Activated T-cell treated with anti-CD3 and anti-CD28 coated beads for 48 hours (primary cell): Measurements from ENCODE around the gene CDHR2.
A peak's percentile ranks its signal among the peaks of the same experiment; 100 is the strongest.
"Not testable (repeated sequence)": the region's sequence is repeated elsewhere in the genome, so short reads cannot be mapped to it uniquely, and the experiment has no call there.

ENCODE experiments used
- DNase-seq: peaks from one replicate; pipeline ENCODE4 v3.0.0-alpha.2; 2020; ENCODE audit warnings: low read depth

Gene CDHR2

DNA sequence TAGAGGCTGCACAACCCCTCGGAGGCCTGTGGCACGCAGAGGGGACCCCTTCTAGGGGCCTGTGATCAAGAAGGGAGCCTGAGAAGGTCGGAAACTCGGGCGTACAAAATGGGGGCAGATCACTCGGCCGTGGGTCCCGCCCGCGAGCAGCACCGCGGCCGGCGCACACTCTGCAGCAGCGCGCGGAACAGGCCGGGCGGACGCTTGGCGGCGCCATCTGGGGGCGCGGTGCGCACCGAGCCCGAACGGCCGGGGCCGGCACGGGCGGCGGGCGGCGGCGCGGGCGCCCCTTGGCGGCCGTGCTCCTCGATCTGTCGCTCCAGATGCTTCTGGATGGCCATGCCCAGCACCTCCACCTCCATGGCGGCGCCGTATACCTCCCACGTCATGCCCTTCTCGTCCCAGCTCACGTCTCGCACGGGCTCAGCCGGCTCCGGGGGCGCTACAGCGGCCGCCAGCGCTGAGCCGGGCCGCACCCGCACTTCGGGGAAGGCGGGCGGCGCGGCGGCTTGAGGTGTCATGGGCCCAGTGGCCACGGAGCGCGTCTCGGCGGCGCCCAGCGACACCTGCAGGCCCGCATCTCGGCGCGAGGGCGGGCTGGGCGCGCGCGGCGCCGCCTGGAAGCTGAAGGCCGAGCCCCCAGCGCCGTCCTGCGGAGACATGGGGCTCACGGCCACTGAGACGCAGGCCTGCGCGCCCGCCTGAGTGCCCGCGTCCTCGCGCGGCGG, 47.7 kb downstream of the CDHR2 start:
- DNase-seq: peak; percentile 63

DNA sequence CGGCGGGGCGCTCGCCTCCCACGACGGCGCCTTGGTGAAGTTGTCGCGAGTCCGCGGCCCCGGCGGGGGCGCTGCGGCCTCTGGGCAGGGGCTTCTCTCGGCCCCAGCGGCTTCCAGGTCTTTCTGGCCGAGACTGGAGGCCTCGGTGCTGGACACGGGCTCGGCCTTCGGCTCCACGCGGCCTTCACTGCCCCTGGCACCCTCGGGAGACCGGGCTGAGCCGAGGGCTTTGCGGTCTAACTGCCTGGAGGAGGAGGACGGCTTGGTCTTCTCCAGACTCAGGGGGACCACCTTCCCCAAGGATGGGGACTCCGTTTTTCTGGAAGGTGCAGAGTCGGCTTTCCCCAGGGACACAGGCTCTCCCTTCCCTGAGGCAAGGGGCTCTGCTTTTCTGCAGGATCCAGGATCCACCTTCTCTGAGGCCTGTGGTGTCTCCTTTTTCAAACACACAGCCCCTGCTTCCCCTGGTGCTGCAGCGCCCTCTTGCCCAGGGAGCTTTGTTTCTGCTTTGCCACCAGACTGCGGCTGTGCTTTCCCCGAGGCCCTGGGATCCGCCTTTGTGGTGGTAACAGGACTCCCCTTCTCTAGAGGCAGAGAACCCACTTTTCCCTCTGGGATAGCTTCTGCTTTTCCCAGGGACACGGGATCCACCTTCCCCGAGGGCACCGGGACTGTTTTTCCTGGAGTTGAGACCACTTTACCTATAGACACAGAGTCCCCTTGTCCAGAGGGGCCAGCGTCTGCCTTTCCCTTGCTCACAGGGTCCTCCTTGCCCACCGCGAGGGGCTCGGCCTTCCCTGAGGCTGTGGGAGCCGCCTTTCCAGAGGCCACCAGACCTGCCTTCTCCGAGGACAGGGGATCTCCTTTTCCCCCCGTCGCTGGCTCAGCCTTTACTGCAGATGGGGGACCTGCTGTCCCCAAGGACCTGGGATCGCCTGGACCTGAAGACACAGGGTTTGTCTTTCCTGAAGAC, 48.6 kb downstream of the CDHR2 start:
- no peak for DNase-seq

DNA sequence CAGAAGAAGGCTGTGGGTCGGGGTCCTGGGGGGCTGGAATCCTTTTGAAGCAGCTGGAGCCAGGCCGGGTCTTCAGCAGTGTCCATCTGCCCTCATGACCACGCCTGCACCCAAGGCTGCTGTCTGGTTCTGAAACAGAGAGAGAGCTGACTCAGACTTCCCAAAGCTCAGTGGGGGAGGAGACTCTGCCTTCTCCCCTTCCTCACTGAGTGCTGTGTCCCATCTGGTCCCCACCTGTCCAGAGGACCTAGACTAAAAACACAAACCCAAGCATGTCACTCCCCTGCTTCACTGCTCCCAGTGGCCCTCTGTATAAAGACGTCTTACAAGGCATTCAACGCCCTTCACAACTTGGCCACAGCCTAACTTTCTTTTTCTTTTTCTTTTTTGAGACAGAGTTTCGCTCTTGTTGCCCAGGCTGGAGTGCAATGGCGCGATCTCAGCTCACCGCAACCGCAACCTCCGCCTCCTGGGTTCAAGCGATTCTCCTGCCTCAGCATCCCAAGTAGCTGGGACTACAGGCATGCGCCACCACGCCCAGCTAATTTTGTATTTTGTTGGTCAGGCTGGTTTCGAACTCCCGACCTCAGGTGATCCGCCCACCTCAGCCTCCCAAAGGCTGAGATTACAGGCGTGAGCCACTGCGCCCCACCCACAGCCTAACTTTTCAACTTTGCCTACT, 50.7 kb downstream of the CDHR2 start:
- DNase-seq: not testable (repeated sequence)

DNA sequence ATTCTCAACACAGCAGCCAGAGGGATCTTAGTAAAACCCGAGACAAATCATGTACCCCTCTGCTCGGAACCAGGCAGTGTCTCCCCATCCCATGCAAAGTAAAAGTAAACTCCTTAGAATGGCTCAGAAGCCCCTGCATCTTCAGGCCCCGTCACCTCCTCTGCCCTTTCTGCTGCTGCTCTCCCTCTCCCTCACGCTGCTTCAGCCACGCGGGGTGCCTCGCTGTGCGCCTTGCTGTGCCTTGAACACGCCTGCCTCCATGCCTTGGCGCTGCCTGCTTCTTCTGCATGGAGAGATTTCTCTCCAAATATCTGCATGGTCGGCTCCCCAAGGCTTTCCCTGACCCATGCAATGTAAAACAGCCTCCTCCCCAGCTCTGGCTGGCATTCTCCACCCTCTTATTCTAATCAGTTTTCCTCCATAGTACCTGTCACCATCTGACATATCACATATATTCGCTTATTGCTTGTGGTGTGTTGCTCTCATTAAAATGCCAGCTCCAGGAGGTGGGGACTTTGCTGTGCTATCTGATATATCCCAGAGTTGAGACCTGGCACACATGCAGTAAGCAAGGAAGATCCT, 52.9 kb downstream of the CDHR2 start:
- no peak for DNase-seq

DNA sequence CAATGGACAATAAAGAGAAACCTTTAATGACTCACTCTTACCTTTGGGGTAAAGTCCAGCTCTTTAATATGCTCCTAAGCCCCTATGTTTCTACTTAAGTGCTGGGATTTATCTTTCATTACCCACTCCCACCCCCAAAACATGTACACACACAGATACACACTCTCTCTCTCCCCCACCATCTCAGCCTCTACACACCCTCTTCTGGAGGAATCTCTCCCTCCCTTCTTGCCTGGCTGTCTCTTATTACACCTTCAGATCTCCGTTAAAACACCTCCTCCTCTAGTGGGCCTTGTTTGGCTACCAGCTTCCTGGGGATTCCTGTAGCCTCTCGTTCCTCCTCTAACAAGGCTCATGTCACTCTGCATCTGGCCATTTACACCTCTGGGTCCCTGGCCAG, 53.9 kb downstream of the CDHR2 start:
- no peak for DNase-seq

DNA sequence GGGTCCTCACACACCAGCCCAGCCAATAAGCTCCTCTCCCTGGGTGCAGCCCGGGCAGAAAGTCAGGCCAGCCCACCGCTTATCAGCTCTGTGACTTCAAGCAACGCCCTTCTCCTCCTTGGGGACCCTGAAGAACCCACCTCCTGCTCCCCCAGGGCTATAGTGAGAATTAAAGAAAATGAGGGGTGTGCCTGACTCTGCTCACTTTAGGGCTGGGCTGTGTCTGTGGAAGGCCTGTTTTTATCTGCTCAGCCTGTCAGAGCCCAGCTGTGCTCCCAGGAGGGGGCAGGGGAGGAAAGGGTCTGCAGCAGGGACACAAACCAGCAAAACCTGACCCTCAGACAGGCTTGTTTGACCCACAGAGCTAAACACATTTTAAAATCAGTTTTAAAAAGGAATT, 56.9 kb downstream of the CDHR2 start:
- no peak for DNase-seq

DNA sequence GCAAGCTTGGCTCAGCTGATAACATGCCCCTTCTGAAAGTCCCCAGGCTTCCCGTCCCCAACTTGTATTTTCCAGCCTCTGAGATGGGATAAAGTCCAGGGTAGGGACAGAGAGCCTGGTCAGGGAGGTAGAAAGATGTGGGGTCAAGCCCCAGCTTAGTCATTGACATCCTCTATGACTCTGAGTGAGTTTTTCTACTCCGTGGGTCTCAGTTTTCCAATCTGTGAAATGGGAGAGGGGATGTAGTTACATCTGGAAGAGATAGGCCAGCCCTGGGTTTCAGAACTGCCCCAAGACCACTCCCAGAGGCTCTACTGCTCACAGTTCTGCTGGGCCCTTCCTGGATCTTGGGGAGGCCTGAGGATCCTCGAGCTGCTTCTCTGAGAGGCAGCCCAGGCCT, 57.7 kb downstream of the CDHR2 start:
- no peak for DNase-seq

DNA sequence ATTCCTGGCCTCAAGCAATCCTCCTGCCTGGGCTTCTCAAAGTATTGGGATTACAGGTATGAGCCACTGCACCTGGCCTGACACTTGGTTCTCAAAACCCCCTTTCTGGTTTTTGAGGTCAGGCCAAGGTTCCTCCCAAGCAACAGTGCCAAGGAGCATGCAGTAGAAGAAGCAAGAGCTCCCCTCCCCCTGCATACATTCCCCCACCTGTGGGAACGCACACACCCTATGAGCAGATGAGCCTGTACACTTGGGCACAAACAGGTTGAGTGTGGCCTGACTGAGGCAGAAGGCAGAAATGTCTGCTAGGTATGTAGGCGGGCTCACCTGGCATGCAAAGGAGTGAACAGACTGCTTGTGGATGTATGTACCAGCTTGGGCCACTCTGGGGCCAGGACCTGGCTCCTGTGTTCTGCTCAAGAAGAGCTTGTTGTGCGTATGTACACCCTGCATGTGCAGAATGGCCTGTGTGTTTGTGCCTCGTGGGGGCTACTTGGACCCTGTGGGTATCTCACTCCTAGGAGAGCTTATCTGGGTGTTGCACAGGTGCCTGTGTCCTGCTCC, 59.1 kb downstream of the CDHR2 start:
- DNase-seq: no peak

DNA sequence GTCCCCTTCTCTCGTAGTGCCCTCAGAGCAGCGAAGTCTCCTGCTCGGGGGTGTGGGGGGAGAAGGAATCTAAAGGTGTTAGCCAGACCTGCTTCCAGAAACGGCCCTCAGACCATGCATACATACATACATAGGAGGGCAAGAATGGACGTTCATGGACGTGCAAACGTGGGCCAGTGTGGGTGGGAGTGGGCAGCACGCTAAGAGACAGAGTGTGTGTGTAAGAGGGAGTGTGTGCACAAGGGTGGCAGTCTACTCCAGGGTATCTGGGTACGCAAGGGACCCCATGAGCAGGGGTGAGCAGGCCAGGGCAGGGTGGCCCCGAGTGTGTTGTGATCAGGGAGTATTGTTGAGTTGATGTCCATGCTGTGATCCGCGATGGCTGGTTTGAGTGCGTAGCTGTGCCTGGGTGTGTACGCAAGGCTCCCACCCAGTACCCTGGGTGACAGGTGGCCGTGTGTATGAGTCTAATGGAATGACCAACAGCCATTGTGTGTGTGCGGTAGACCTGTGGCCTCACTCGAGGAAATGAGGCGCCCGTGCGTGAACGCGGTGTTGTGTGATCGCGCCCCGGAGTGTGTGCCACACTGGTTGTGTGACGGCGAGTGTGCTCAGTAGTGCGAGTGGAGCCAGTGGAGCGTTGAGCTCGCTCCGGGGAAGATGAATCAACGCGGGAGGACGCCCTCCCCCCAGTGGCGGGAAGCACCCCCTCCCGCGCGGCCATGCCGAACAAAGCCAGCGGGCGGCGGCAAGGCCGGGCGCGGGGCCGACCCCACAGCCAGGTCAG, 60.0 kb downstream of the CDHR2 start:
- DNase-seq: no peak

DNA sequence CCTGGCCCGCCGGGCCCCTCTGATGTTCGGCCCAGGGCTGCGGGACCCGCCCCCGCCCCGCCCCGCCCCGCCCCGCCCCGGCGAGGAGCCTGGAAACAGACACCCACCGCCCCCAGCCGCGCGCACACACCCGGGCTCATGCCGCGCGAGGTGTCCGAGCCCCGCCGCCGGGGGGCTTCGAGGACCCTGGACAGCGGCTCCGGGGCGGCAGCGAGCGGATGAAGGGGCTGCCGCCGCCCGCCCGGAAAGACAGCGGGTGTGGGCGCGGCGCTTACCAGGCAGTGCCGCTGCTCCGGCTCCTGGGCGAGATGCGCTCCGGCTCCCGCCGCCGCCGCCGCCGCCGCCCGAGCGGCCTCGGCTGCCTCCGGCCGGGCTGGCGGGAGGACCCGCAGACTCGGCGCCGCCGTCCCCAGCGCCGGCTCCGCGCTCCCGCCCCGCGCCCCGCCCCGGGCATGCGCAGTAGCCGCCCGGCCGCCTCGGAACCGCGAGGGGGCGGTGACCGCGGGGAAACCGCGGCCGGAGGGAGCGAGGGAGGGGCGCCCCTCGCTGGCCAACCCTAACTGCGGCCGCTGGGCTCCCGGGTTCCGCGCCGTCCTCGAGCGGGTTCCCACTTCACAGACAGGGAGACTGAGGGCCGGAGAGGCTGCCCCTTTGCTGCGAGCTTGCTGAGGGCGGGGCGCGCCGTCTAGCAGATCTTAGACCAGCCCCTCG, 60.7 kb downstream of the CDHR2 start, which contains the start of gene GPRIN1:
GPRIN1 (minus strand) TSS at position 433 of the 711 bp plus-strand sequence. CDS start 10,322 bp downstream, outside the sequence.
- DNase-seq: peak; percentile 77

DNA sequence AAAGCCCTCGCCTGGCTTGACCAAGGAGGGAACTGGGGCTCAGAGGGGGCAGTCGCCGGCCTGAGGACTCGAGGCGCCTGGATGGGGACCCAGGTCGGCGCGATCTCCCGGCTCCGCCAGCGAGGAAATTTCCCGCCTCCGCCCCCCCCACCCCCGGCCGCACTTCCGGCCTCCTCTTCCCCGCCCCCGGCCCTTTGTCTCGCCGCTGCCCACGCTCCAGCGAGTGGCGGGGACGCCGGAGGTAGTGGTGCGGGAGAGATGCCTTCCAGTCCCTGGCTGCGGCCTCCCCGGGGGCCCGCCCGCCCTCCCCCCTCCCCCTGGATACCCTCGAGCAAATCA, 61.3 kb downstream of the CDHR2 start:
- DNase-seq: no peak

DNA sequence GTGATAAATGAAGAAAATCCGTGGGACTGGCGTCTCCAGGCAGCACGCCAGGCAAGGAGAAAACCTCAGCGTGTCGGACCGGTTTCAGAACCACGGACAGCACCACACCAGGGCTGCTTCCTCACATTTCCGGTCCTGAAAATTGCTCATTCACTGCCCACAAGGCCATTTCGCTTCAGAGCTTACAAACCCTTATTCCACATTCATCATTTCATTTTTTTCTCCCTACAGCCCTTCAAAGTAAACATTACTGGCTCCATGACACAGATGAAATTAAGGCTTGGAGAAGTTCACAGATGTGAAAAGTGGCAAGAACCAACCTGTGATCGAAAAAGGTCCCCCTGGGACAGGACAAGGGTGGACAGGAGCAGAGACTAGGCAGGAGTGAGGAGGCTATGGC, 62.3 kb downstream of the CDHR2 start:
- no peak for DNase-seq

DNA sequence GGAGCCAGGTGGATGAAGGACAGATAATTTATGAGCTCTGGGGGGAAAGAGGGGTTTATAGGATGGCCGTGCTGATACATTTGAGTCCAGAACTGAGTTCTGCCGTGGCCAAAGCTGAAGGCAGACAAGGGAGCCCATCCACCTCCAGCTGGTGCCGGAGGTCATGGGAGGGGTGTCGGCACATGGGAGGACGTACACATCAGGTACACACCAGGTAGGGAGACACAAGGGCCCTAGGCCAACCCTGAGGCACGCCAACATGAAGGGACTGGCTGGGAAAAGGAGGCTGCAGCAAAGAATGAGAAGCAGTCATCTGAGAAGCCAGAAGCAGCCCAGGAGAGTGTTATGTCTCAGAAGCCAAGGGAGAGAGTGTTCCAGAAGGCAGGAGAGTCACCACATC, 62.9 kb downstream of the CDHR2 start:
- DNase-seq: no peak

DNA sequence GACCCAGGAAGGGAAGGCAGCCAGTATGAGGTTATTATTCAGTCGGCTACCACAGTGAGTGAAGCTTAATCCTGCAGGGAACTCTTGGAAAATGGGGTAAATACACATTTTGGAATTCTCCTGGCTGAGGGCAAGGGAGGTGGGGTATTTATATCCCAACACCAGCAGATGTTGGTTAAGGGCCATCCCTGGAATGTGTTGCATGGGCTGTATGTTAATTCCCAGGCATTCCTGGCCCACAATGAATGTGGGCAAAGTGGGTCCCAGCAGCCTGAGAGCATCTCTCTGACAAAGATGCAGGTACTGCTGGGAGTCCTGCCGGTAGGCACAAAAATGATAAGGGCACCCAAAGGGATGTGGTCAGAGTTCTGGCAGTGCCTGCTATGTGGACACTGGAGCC, 63.7 kb downstream of the CDHR2 start:
- DNase-seq: no peak

DNA sequence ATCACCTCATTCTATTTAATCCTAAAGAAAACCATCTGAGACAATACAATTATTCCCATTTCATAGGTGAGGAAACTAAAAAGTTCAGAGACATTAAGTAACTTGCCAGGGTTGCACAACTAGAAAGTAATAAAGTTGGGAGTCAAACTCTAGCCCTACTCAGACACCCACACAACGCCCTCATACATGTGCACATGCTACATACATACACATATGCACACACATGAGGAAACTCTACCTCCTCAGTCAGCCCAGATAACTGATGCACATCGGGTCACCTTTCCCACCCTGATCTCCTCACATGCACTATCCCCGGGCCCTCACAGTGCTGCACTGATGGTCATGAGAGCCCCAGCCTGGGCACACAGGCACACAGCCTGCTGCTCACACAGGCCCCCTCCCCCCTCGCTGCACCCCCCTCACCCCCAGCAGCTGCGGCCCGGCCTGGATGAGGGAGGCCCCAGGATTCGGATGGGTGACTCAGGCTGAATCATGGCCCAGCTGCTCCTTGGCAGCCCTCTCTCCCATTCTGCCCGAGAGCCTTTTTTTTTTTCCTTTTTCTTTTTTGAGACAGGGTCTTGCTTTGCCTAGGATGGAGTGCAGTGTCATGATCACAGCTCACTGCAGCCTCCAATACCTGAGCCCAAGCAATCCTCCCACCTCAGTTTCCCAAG, 65.8 kb downstream of the CDHR2 start:
- DNase-seq: no peak

DNA sequence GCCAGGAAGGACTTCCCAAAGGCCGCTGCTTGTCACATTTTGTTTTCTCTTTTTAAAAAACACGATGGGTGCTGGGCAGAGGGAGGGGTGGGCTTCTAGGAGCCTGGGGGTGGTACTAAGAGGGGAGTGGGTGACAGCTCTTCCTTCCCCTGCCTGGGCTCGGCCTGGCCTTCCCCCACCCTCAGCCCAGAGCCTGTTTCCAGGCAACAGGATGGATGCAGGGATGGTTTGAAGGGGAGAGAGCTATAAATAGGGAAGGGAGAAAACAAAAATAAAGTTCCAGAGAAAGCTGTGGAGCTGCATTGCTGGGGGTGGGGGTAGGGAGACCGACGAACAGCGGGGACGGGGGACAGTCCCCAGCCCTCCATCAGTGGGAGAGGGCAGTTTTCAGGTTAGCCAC, 67.4 kb downstream of the CDHR2 start:
- no peak for DNase-seq

DNA sequence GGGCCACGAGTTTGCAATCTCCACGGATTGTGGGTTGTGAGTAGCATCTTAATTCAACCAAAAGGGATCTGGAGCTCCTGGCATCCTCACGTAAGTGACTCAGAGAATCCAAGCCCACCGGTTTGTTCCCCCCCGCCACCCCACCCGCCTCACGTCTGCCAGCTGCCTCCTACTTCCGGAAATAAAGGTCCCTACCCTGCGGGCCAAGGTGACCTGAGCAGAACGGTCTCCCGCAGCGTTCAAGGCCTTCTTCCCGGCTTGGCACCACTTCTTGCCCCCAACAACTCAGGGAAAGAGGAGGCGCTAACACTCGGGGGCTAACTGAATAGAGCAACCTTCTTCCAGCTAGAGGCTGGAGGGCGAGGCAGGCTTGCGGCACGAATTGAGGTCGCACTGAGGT, 69.6 kb downstream of the CDHR2 start:
- no peak for DNase-seq

DNA sequence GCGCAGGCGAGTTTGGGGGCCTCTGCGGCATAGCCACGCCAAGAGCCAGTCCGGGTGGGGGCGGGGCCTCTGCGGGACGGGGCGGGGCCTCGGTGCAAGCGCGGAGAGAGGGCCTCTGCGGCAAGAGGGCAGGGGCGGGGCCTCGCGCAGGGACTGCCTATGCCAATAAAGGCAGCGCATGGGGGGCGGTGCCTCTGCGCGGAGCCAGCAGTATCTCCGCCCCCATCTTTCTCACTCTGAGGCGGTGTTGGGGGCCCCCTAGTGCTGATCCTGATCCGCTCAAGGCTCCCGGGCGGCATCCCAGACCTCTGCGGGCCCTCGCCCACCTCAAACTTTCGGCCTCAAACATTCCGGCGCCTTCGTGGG, 70.0 kb downstream of the CDHR2 start:
- peak; percentile 86 for DNase-seq

DNA sequence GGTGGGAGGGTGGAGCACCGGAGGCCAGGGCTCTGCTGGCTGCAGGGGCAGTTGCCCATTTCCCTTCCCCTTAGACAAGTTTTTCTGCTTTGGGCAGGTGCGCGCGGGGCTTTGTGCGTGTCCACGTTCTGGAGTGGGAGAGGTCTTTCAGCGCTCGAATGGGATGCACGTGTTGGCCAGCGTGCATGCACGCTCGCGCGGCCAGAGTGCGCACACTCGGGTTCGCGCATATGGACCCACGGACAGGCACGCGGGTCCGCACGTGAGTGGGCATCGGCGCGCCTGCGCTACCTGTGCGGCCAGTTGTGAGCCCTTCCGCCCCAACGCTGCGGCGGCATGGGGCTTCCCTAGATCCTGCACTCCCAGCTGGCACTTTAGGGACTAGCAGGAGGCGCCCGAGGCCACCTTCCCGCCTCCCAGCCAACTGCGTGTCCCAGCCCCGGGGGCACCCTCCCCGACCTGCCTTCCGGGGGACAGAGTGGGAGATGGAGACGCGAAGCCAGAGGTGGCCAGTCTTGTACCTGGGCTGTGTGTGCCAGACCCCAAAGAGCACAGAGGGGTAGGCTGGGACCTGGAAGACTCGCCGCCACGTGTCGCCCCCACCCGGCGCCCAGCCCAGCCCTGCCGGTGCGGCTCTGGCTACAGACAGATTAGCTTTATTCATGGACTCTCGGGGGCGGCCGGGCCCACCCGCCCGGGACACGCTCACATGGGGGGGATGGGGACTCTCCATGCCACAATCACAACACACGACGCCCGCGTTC, 70.6 kb downstream of the CDHR2 start:
- no peak for DNase-seq
